Esophagus squamous epithelium (tissue), 5 donors: Measurements from ENCODE around the gene NME2. TPM values are rescaled to one million over a fixed set of nuclear protein-coding genes. Genes with fewer than 3 reads are reported as not detected.

Source experiments
- DNase-seq: peaks from one replicate; lab custom pipeline; 2025; lab: John Stamatoyannopoulos, UW
- H3K27ac ChIP-seq, 4 donors: fragments of 200-600 bp; sonication (generic); one replicate each; pipeline ENCODE4 v1.5.1; 2016 to 2019; ENCODE audit warnings: mild to moderate bottlenecking in 1 of 4
- H3K27me3 ChIP-seq, 4 donors: fragments of 200-600 bp; sonication (generic); 1 replicate in 3 of 4; 2 replicates in 1 of 4; pipeline versions ENCODE4 v1.5.1 to v1.6.0; 2017 to 2021; ENCODE audit warnings: antibody characterized with exemption in 1 of 4
- H3K36me3 ChIP-seq, 3 donors: fragments of 200-600 bp; sonication (generic); one replicate each; pipeline ENCODE4 v1.5.1; 2016 to 2019
- H3K4me1 ChIP-seq, 3 donors: fragments of 200-600 bp; sonication (generic); one replicate each; pipeline ENCODE4 v1.5.1; 2017 to 2019
- H3K4me3 ChIP-seq, 4 donors: fragments of 200-600 bp; sonication (generic); 1 replicate in 3 of 4; 2 replicates in 1 of 4; pipeline ENCODE4 v1.5.1; 2016 to 2019; ENCODE audit warnings: mild to moderate bottlenecking in 2 of 4, moderate library complexity in 1 of 4
- H3K9me3 ChIP-seq, 3 donors: fragments of 200-600 bp; sonication (generic); one replicate each; pipeline ENCODE4 v1.5.1; 2016 to 2019
- POLR2A ChIP-seq, 4 donors: fragments of 450-650 bp; IDR thresholded peaks; one replicate each; pipeline ENCODE4 v1.6.1; 2017; ENCODE audit warnings: antibody characterized with exemption in 4 of 4, mild to moderate bottlenecking in 4 of 4, moderate library complexity in 3 of 4
- WGBS, 2 donors: methylation state at CpG; one replicate each; pipeline ENCODE4 v1.1.5; 2018; 5-methylcytosine and 5-hydroxymethylcytosine counted together
- intact Hi-C: fragments of 100-400 bp; cut with DNase I; formaldehyde crosslinking; loops from one replicate; pipeline ENCODE4 v1.15.0; 2022
- total RNA-seq, 4 donors: library from RNA; depleted of rRNA; stranded (reverse); fragments of >200 nt; gene quantifications; one replicate each; pipeline ENCODE4 v1.1.0, GENCODE V29; 2016
- TF ChIP-seq, protein P1 (sequence below), 6 experiments: fragments of 450-650 bp in 4 of 6; fragments of 200-600 bp in 2 of 6; sonication (generic) in 2 of 6; IDR thresholded peaks; one replicate each; pipeline ENCODE4 v1.5.1; 2016 to 2019; ENCODE audit warnings: antibody characterized with exemption in 6 of 6, mild to moderate bottlenecking in 4 of 6, moderate library complexity in 4 of 6
- donor health status: DM: yes; HTN: yes; CAD: no.

The NME2 gene
- 100 to 1,000 TPM; 513 to 760 (median 569) TPM for total RNA-seq

DNA sequence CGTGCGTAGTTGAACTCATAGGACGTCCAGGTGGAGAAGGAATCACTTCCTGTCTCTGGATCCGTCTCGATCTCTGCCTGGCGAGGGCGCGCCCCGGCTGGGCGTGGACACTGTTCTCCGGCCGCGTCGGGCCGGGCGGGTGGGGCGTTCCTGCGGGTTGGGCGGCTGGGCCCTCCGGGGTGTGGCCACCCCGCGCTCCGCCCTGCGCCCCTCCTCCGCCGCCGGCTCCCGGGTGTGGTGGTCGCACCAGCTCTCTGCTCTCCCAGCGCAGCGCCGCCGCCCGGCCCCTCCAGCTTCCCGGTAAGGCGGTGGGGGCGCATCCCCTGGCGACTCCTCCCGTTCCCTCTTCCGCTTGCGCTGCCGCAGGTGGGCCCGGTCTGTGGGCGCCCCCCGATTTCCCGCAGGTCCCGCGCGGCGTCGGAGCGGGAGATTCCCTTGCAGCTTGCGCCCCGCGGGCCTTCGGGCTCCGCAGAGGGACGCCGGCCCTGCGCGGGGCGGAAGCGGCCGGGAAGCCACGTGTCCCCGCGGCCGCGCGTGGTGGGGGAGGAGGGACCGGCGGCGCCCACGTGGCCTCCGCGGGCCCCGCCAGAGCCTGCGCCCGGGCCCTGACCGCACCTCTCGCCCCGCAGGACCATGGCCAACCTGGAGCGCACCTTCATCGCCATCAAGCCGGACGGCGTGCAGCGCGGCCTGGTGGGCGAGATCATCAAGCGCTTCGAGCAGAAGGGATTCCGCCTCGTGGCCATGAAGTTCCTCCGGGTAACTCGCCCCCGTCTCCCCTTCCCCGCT is at the start of gene NME2:
Gene NME2 (plus strand): TSS at position 214 of the 789 bp plus-strand sequence. CDS start 420 bp downstream, at position 634.
- H3K27ac ChIP-seq, result peak within 1 kb of the TSS; percentile 92 to 98 (median 96)
- H3K4me1 ChIP-seq, result peaks cover 7 to 31% (median 12%) of the 10 kb centered on the region in 3 donors
- no peaks in the 10 kb centered on the region for H3K27me3 ChIP-seq
- peak within 1 kb of the TSS; percentile 79 to 96 (median 89) for H3K4me3 ChIP-seq
- peak in 3 of 4 donors; percentile 4 to 71 (median 54) for TF ChIP-seq POLR2A (IDR thresholded peaks at IDR 0.05)
- TF ChIP-seq, protein P1, sequence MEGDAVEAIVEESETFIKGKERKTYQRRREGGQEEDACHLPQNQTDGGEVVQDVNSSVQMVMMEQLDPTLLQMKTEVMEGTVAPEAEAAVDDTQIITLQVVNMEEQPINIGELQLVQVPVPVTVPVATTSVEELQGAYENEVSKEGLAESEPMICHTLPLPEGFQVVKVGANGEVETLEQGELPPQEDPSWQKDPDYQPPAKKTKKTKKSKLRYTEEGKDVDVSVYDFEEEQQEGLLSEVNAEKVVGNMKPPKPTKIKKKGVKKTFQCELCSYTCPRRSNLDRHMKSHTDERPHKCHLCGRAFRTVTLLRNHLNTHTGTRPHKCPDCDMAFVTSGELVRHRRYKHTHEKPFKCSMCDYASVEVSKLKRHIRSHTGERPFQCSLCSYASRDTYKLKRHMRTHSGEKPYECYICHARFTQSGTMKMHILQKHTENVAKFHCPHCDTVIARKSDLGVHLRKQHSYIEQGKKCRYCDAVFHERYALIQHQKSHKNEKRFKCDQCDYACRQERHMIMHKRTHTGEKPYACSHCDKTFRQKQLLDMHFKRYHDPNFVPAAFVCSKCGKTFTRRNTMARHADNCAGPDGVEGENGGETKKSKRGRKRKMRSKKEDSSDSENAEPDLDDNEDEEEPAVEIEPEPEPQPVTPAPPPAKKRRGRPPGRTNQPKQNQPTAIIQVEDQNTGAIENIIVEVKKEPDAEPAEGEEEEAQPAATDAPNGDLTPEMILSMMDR (IDR thresholded peaks at IDR 0.05), result no peak
- 0 to 2% methylated on average over 6 to 10 of the region's 98 CpGs for WGBS, 2 donors
- H3K9me3 ChIP-seq, result no peaks in the 10 kb centered on the region
- H3K36me3 ChIP-seq, result peaks cover under 1 to 59% (median 20%) of the 10 kb centered on the region in 3 donors
- DNase-seq, result peak; percentile 32
- intact Hi-C loops, result no loop called here

DNA sequence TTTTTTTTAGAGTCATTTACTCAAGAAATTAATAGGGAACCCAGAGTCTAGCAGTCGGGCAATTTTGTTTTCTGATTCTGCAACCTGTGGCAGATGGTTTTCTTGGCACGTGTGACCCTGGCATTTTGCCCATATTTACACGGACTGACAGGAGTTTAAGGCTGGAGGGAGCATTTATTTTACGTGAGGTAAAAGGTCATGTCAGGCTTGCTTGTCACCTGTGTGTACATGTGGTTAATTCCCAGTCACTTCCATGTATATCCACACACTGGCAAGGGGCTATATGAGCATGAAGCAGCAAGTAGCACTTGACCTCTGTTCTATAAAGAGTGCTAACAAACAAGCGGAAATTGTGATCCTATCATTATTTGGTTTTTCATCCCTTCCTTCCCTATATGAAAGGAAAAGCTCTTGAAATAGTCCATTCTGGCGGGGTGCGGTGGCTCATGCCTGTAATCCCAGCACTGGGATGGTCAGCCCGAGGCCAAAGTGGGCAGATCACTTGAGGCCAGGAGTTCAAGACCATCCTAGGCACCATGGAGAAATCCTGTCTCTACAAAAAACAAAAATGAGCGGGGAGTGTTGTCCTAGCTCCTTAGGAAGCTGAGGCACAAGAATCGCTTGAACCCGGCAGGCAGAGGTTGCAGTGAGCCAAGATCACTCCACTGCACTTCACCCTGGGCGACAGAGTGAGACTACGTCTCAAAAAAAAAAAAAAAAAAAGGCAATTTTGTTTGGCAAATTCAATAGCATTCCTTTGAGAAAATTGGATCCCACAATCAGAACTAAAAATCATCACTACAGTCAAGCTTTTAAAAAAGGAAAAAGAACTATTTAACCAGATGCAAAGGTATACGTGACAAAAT is 47.6 kb upstream of the NME2 start:
- 30 to 35% methylated on average over 12 to 14 of the region's 14 CpGs for WGBS, 2 donors
- DNase-seq, result no peak
- H3K4me1 ChIP-seq, result peaks cover 11 to 56% (median 24%) of the 10 kb centered on the region in 3 donors

GRCh38 chr17:51119415-51120356 is 46.5 kb upstream of the NME2 start:
- TF ChIP-seq, protein P1 (IDR thresholded peaks at IDR 0.05), result peak in 1 of 6 experiments; percentile 27
- TF ChIP-seq POLR2A (IDR thresholded peaks at IDR 0.05), result no peak
- H3K27ac ChIP-seq, result peak overlapping the region; percentile 100
- H3K27me3 ChIP-seq, result no peaks in the 10 kb centered on the region
- H3K4me3 ChIP-seq, result peak overlapping the region; percentile 84 to 100 (median 90)
- H3K9me3 ChIP-seq, result no peaks in the 10 kb centered on the region
- intact Hi-C loops, result no loop called here
- no peak for DNase-seq
- WGBS, 2 donors, result 3 to 6% methylated on average over 19 to 21 of the region's 49 CpGs
- H3K36me3 ChIP-seq, result no peaks in the 10 kb centered on the region
- peaks cover 11 to 56% (median 24%) of the 10 kb centered on the region in 3 donors for H3K4me1 ChIP-seq

More for the DNA sequence above, 47.6 kb upstream of the NME2 start:
- Histone ChIP-seq H3K36me3 (no peaks in the 10 kb centered on the region), H3K27me3 (no peaks in the 10 kb centered on the region), H3K4me3 (peak overlapping the region in 3 of 4 donors; percentile 86 to 100 (median 95)), H3K27ac (peak overlapping the region in 3 of 4 donors; percentile 22 to 100 (median 100)), H3K9me3 (no peaks in the 10 kb centered on the region)
- TF ChIP-seq, protein P1 (IDR thresholded peaks at IDR 0.05), result no peak
- no peak for TF ChIP-seq POLR2A (IDR thresholded peaks at IDR 0.05)
- intact Hi-C loops, result no loop called here

DNA sequence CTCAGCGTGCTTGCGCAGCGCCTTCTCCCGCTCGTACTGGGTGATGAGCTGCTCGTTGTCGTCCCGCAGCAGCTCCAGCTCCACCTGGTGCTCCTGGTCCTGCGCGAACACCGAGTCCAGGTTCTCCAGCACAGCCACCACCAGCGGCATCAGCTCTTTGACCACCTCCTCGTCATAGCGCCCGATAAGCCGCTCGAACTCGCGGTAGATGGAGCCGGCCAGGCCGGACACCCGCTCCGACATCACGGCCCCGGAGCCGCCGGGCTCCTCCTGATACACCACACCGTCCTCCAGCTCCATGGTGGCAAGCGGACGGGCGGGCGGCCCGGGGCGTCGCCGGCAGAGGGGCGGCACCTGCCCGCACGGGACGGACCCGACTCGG is 45.9 kb upstream of the NME2 start:
- Histone ChIP-seq H3K4me1 (peaks cover 11 to 56% (median 24%) of the 10 kb centered on the region in 3 donors), H3K9me3 (no peaks in the 10 kb centered on the region), H3K36me3 (no peaks in the 10 kb centered on the region), H3K4me3 (peak overlapping the region; percentile 84 to 100 (median 90)), H3K27me3 (no peaks in the 10 kb centered on the region), H3K27ac (peak overlapping the region; percentile 100)
- intact Hi-C loops, result no loop called here
- 10% methylated on average over 12 of the region's 42 CpGs; no CpG with 5 or more reads in 1 of the 2 donors for WGBS, 2 donors
- no peak for DNase-seq
- no peak for TF ChIP-seq POLR2A (IDR thresholded peaks at IDR 0.05)
- TF ChIP-seq, protein P1 (IDR thresholded peaks at IDR 0.05), result no peak
